ENCODE data around the gene OSBPL3.

OSBPL3 gene

DNA sequence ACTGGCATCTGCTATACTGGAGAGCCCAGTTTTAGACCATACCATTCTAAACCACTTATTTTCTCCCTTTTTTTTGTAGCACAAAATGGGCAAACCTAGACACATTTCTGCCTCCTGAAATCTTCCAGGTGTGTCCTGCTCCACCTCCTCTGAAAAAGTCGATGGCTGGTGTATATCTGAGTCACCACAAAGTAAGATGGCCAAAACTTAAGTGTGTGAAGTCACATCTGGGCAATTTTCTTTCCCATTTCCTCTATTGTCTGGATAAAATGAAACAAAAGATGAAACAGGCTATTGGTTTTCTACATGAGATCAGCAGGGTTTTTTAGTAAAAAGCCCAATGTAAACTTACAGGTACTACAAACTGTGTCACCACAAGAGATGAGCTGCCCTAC lies 65.5 kb downstream of the OSBPL3 start:
- TF ChIP-seq, protein P1, sequence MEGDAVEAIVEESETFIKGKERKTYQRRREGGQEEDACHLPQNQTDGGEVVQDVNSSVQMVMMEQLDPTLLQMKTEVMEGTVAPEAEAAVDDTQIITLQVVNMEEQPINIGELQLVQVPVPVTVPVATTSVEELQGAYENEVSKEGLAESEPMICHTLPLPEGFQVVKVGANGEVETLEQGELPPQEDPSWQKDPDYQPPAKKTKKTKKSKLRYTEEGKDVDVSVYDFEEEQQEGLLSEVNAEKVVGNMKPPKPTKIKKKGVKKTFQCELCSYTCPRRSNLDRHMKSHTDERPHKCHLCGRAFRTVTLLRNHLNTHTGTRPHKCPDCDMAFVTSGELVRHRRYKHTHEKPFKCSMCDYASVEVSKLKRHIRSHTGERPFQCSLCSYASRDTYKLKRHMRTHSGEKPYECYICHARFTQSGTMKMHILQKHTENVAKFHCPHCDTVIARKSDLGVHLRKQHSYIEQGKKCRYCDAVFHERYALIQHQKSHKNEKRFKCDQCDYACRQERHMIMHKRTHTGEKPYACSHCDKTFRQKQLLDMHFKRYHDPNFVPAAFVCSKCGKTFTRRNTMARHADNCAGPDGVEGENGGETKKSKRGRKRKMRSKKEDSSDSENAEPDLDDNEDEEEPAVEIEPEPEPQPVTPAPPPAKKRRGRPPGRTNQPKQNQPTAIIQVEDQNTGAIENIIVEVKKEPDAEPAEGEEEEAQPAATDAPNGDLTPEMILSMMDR (IDR thresholded peaks at IDR 0.05; ENCODE audit: borderline replicate concordance, insufficient read depth, low read depth, low read length), result no peak
- H3K4me3 ChIP-seq (ENCODE audit: low read depth, low read length), result no peak overlapping the region

DNA sequence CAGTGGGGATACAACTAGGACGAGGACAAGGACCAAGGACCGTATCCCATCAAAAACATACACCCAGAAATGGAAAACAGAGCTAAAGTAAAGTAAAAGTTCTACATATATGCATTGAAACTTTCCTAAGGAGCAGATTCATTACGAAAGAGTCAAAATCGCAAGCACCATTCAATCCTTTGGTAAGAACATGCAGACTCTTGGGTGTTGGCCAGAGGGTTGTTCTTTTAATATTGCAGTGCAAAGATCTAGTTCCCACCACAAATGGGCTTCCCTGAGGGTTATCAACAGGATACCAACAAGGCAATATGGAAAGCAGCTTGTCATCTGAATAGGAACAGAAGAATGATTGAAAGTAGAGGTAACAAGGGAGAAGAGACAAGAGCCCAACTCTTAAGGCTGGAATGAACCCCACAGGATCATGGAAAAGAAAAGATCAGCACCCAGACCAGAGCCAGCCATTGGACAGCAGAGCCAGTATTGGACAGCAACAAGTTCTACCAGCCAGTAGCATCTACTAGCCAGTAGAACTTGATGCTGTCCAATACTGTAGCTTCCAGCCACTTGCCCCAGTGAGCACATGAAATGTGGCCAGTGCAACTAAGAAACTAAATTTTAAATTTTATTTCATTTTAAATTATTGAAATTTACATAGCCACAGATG lies 66.0 kb downstream of the OSBPL3 start:
- TF ChIP-seq, protein P1 (IDR thresholded peaks at IDR 0.05; ENCODE audit: borderline replicate concordance, insufficient read depth, low read depth, low read length), result no peak
- no peak overlapping the region for H3K4me3 ChIP-seq (ENCODE audit: low read depth, low read length)

DNA sequence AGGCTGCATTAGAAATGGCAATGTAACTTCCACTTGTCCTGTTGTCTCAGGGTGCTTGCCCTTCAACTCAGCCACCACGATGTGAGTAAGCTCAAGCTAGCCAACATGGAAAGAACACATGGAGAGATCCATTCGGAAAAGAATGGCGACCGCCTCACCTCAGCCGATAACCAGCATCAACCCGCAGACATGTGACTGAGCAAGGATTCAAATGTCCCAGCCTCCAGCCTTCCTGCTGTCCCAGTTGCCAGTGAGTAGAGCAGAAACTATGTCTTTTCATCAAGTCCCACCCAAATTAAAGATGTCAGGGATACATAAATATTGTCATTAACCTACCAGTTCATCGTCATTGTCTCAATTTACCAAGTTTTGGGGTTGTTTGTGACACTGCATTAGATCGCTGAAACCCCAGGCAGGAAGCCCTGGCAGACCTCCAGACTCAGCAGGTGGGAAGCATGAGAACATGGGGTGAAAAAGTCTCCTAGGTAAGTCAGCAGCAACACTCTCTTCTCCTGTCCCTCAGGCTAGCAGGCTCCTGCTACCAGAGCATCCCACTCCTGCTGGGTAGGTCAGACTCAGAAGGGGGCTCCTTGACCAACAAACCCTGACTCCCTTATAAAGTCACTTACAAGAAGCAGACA lies 67.0 kb downstream of the OSBPL3 start:
- TF ChIP-seq, protein P1 (IDR thresholded peaks at IDR 0.05; ENCODE audit: borderline replicate concordance, insufficient read depth, low read depth, low read length), result no peak
- no peak overlapping the region for H3K4me3 ChIP-seq (ENCODE audit: low read depth, low read length)

DNA sequence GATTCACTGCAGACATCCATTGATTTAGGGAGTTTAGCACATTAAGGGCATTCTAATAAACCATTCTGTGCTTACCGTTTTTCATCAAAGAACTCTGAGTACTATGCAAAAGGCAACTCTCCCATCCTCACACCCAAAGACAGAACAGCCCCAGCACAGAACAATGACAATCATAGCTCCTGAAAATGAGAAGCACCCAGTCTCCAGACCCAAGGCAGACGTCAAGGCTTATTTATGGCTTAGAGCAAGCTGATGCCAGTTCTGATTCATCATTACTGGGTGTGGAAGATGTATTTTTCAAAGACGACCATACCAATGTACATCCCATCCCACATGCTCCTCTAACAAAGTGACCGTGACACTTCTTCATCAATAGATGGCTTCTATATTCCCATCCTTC lies 67.6 kb downstream of the OSBPL3 start:
- TF ChIP-seq, protein P1 (IDR thresholded peaks at IDR 0.05; ENCODE audit: borderline replicate concordance, insufficient read depth, low read depth, low read length), result no peak
- H3K4me3 ChIP-seq (ENCODE audit: low read depth, low read length), result no peak overlapping the region

DNA sequence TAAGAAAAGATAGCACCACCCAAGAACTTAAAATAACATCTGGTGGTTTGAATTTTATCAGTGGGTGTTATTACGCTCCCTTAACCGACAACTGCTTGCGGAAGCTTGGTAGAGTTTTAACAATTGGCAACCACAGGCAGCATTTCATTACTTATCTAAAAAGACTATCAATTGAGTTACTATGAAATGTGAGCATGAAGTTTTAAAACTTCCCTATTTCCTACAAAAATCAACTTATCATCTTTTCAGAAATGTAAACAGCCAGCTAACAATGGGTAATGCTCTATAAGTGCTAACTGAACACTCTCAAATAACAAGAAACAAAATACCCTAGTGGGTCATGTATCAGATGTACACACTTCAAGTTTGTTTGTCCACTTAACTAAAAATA lies 68.8 kb downstream of the OSBPL3 start:
- no peak overlapping the region for H3K4me3 ChIP-seq (ENCODE audit: low read depth, low read length)
- TF ChIP-seq, protein P1 (IDR thresholded peaks at IDR 0.05; ENCODE audit: borderline replicate concordance, insufficient read depth, low read depth, low read length), result no peak

DNA sequence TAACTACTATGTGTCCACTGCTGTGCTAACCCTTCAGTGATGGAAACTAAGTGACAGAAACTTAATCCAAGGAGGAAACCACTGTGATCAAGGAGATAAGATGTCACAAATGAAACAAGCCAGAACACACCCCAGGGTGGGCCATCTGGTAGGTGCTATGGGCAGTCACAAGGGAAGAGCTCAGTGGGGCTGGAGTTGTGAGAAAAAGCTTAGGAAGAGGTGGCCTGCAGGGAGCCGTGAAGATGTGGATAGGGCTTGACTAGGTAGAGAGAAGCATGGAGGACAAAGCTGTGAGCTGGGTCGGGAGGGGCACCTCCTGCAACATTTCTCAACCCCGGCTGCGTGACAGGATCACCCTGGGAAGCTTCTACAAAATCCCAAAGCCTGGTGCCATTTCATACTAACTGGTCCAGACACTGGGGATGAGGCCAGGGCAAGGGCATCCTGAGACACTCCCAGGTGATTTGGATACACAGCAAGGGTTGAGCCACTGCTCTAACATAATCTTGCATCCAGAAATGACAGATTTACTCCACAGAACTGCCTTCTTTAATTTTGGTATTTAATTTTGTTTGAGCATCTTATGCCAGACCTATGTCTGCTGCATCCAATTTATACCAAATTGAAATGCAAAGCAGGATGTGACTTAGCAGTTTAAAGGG lies 69.3 kb downstream of the OSBPL3 start:
- TF ChIP-seq, protein P1 (IDR thresholded peaks at IDR 0.05; ENCODE audit: borderline replicate concordance, insufficient read depth, low read depth, low read length), result no peak

More for the DNA sequence above, 69.3 kb downstream of the OSBPL3 start:
- H3K4me3 ChIP-seq (ENCODE audit: low read depth, low read length), result no peak overlapping the region
